Stimulated activated naive CD8-positive, alpha-beta T cell treated with anti-CD3 and anti-CD28 coated beads, Interleukin-15, amount 100 ng/mL, for 72 hours (primary cell): ENCODE measurements around the gene CDC42SE2.
"Not testable (repeated sequence)": the region's sequence is repeated elsewhere in the genome, so short reads cannot be mapped to it uniquely, and the experiment has no call there.

ENCODE experiments used
- ATAC-seq: fragments of 150-1000 bp; cut with Tn5 transposase; 2 replicates; pipeline ENCODE4 v1.10.0; 2021; ENCODE audit warnings: mild to moderate bottlenecking, moderate library complexity
- DNase-seq, 2 donors: peaks; one replicate each; pipeline ENCODE4 v3.0.0; 2021 to 2022
- H3K27ac Mint-ChIP-seq, 2 donors: one replicate each; pipeline ENCODE4 v1.8.0; 2022; ENCODE audit warnings: mild to moderate bottlenecking in 2 of 2, mixed read lengths in 2 of 2, moderate library complexity in 2 of 2
- H3K27me3 Mint-ChIP-seq: one replicate; pipeline ENCODE4 v1.8.0; 2022; ENCODE audit warnings: mixed read lengths
- H3K4me1 Mint-ChIP-seq: one replicate; pipeline ENCODE4 v1.8.0; 2022; ENCODE audit warnings: mild to moderate bottlenecking, mixed read lengths
- H3K4me3 Mint-ChIP-seq, 2 donors: one replicate each; pipeline ENCODE4 v1.8.0; 2022; ENCODE audit warnings: mild to moderate bottlenecking in 2 of 2, mixed read lengths in 2 of 2, moderate library complexity in 1 of 2
- H3K9me3 Mint-ChIP-seq, 2 donors: one replicate each; pipeline ENCODE4 v1.8.0; 2022; ENCODE audit warnings: mixed read lengths in 2 of 2

The CDC42SE2 gene

GRCh38 chr5:131389869-131390265 lies 126.0 kb downstream of the CDC42SE2 start:
- H3K4me3 Mint-ChIP-seq = peak overlapping the region in 1 of 2 donors; percentile 48
- no peaks in the 10 kb centered on the region for H3K9me3 Mint-ChIP-seq
- H3K4me1 Mint-ChIP-seq = peaks cover 93% of the 10 kb centered on the region
- H3K27ac Mint-ChIP-seq = peak overlapping the region; percentile 85 to 92
- ATAC-seq (no peak), DNase-seq (no peak)
- H3K27me3 Mint-ChIP-seq = no peaks in the 10 kb centered on the region

- ATAC-seq = no peak
- no peak overlapping the region for H3K4me3 Mint-ChIP-seq
These were observed 128.7 kb downstream of the CDC42SE2 start for GRCh38 chr5:131392466-131393095.

GRCh38 chr5:131393498-131393968 lies 129.7 kb downstream of the CDC42SE2 start:
- Mint-ChIP-seq H3K4me1 (peaks cover 88% of the 10 kb centered on the region), H3K4me3 (peak overlapping the region; percentile 56 to 82), H3K27ac (peak overlapping the region; percentile 83 to 89), H3K9me3 (peaks cover 2% of the 10 kb centered on the region in 2 donors), H3K27me3 (no peaks in the 10 kb centered on the region)
- DNase-seq (no peak), ATAC-seq (no peak)

More at GRCh38 chr5:131392466-131393095, 128.7 kb downstream of the CDC42SE2 start:
- Mint-ChIP-seq H3K27me3 (no peaks in the 10 kb centered on the region), H3K9me3 (no peaks in the 10 kb centered on the region), H3K4me1 (peaks cover 92% of the 10 kb centered on the region), H3K27ac (peak overlapping the region; percentile 22 to 93)
- no peak for DNase-seq

- ATAC-seq (peak; percentile 89), DNase-seq (peak; percentile 40 to 45)
- Mint-ChIP-seq H3K27ac (peak overlapping the region; percentile 83 to 89), H3K9me3 (peaks cover 3 to 8% of the 10 kb centered on the region in 2 donors), H3K4me1 (peaks cover 88% of the 10 kb centered on the region), H3K4me3 (peak overlapping the region; percentile 56 to 82), H3K27me3 (no peaks in the 10 kb centered on the region)
These were observed 130.3 kb downstream of the CDC42SE2 start for GRCh38 chr5:131394128-131394527.

GRCh38 chr5:131396015-131396414 lies 132.2 kb downstream of the CDC42SE2 start:
- DNase-seq = no peak
- Mint-ChIP-seq H3K4me1 (peaks cover 80% of the 10 kb centered on the region), H3K9me3 (peaks cover 8 to 18% of the 10 kb centered on the region in 2 donors), H3K27ac (peak overlapping the region; percentile 90 to 93), H3K4me3 (peak overlapping the region; percentile 62 to 64), H3K27me3 (no peaks in the 10 kb centered on the region)
- peak; percentile 82 for ATAC-seq

- Mint-ChIP-seq H3K9me3 (peaks cover 9 to 20% of the 10 kb centered on the region in 2 donors), H3K4me1 (peaks cover 78% of the 10 kb centered on the region), H3K27me3 (no peaks in the 10 kb centered on the region), H3K4me3 (peak overlapping the region; percentile 62 to 64), H3K27ac (peak overlapping the region; percentile 90 to 94)
- no peak for DNase-seq
- no peak for ATAC-seq
These were observed 132.9 kb downstream of the CDC42SE2 start for GRCh38 chr5:131396630-131397273.

- H3K27ac Mint-ChIP-seq = peak overlapping the region in 1 of 2 donors; percentile 89
- peaks cover 23 to 31% of the 10 kb centered on the region in 2 donors for H3K9me3 Mint-ChIP-seq
- H3K27me3 Mint-ChIP-seq, H3K4me3 Mint-ChIP-seq, DNase-seq, ATAC-seq: not testable (repeated sequence)
- peaks cover 55% of the 10 kb centered on the region for H3K4me1 Mint-ChIP-seq
These were observed 135.2 kb downstream of the CDC42SE2 start for GRCh38 chr5:131399007-131399406.

- H3K27me3 Mint-ChIP-seq = no peaks in the 10 kb centered on the region
- H3K27ac Mint-ChIP-seq = peak overlapping the region; percentile 66 to 90
- H3K4me3 Mint-ChIP-seq = peak overlapping the region in 1 of 2 donors; percentile 29
- H3K4me1 Mint-ChIP-seq = peaks cover 48% of the 10 kb centered on the region
- DNase-seq (no peak), ATAC-seq (no peak)
- H3K9me3 Mint-ChIP-seq = peaks cover 23 to 31% of the 10 kb centered on the region in 2 donors
These were observed 136.7 kb downstream of the CDC42SE2 start for GRCh38 chr5:131400585-131400984.

- peaks cover 18% of the 10 kb centered on the region for H3K4me1 Mint-ChIP-seq
- ATAC-seq (peak; percentile 31), DNase-seq (no peak)
- no peak overlapping the region for H3K4me3 Mint-ChIP-seq
- H3K27me3 Mint-ChIP-seq = no peaks in the 10 kb centered on the region
- H3K27ac Mint-ChIP-seq = peak overlapping the region; percentile 52 to 60
- peaks cover 16 to 22% of the 10 kb centered on the region in 2 donors for H3K9me3 Mint-ChIP-seq
These were observed 141.8 kb downstream of the CDC42SE2 start for GRCh38 chr5:131405674-131406073.

GRCh38 chr5:131406076-131406475 lies 142.2 kb downstream of the CDC42SE2 start:
- DNase-seq = no peak
- no peak overlapping the region for H3K4me3 Mint-ChIP-seq
- peaks cover 15% of the 10 kb centered on the region for H3K4me1 Mint-ChIP-seq
- no peaks in the 10 kb centered on the region for H3K27me3 Mint-ChIP-seq
- peak; percentile 20 for ATAC-seq
- H3K27ac Mint-ChIP-seq = peak overlapping the region; percentile 52 to 60
- H3K9me3 Mint-ChIP-seq = peaks cover 12 to 20% of the 10 kb centered on the region in 2 donors

- Mint-ChIP-seq H3K9me3 (peaks cover 7 to 16% of the 10 kb centered on the region in 2 donors), H3K4me3 (no peak overlapping the region), H3K4me1 (peaks cover 15% of the 10 kb centered on the region), H3K27me3 (no peaks in the 10 kb centered on the region), H3K27ac (peak overlapping the region; percentile 14 to 60)
- DNase-seq = no peak
- no peak for ATAC-seq
These were observed 143.3 kb downstream of the CDC42SE2 start for GRCh38 chr5:131406975-131407638.

- ATAC-seq = peak; percentile 89
- peaks cover 0 to 5% of the 10 kb centered on the region in 2 donors for H3K9me3 Mint-ChIP-seq
- H3K4me3 Mint-ChIP-seq = peak overlapping the region; percentile 66 to 76
- DNase-seq = peak in 1 of 2 donors; percentile 33
- H3K27ac Mint-ChIP-seq = peak overlapping the region; percentile 94 to 95
- H3K4me1 Mint-ChIP-seq = peaks cover 37% of the 10 kb centered on the region
- H3K27me3 Mint-ChIP-seq = no peaks in the 10 kb centered on the region
These were observed 150.0 kb downstream of the CDC42SE2 start for GRCh38 chr5:131413605-131414559.

GRCh38 chr5:131416729-131417128 lies 152.9 kb downstream of the CDC42SE2 start:
- H3K4me3 Mint-ChIP-seq = peak overlapping the region; percentile 40 to 53
- peak overlapping the region in 1 of 2 donors; percentile 65 for H3K27ac Mint-ChIP-seq
- H3K27me3 Mint-ChIP-seq = no peaks in the 10 kb centered on the region
- H3K9me3 Mint-ChIP-seq = no peaks in the 10 kb centered on the region
- ATAC-seq = peak; percentile 10
- peaks cover 49% of the 10 kb centered on the region for H3K4me1 Mint-ChIP-seq
- DNase-seq = no peak

- DNase-seq = peak; percentile 61 to 69
- Mint-ChIP-seq H3K27ac (peak overlapping the region in 1 of 2 donors; percentile 65), H3K9me3 (no peaks in the 10 kb centered on the region), H3K4me3 (peak overlapping the region; percentile 53 to 59), H3K4me1 (peaks cover 49% of the 10 kb centered on the region), H3K27me3 (no peaks in the 10 kb centered on the region)
- peak; percentile 48 for ATAC-seq
These were observed 153.5 kb downstream of the CDC42SE2 start for GRCh38 chr5:131417240-131417869.
